HG02840 (cell line): ENCODE results near the gene SPECC1L.

Experiments used
- ATAC-seq: cut with Tn5 transposase; IDR thresholded peaks from one replicate; pipeline ENCODE4 v1.9.1; 2021; ENCODE audit warnings: mild to moderate bottlenecking, moderate library complexity, moderate number of reproducible peaks; ENCODE audit not compliant: unreplicated experiment, low FRiP score

Gene SPECC1L

GRCh38 chr22:24435323-24435645 lies 164.7 kb downstream of the SPECC1L start:
- ATAC-seq = no peak

GRCh38 chr22:24435861-24436371 lies 165.3 kb downstream of the SPECC1L start:
- ATAC-seq = no peak

GRCh38 chr22:24436553-24436952 lies 165.9 kb downstream of the SPECC1L start:
- ATAC-seq = no peak

GRCh38 chr22:24437091-24437490 lies 166.5 kb downstream of the SPECC1L start:
- ATAC-seq = no peak

- ATAC-seq = no peak
Measured at GRCh38 chr22:24437741-24438328, 167.2 kb downstream of the SPECC1L start.

GRCh38 chr22:24440270-24440717 lies 169.7 kb downstream of the SPECC1L start:
- no peak for ATAC-seq

GRCh38 chr22:24440718-24441405 lies 170.2 kb downstream of the SPECC1L start:
- ATAC-seq = no peak

GRCh38 chr22:24441406-24442351 lies 171.0 kb downstream of the SPECC1L start:
- no peak for ATAC-seq

- no peak for ATAC-seq
Measured at GRCh38 chr22:24442352-24442744, 171.7 kb downstream of the SPECC1L start.

- ATAC-seq = no peak
Measured at GRCh38 chr22:24443668-24444067, 173.0 kb downstream of the SPECC1L start.

- no peak for ATAC-seq
Measured at GRCh38 chr22:24444251-24444650, 173.6 kb downstream of the SPECC1L start.

- no peak for ATAC-seq
Measured at GRCh38 chr22:24444729-24445466, 174.3 kb downstream of the SPECC1L start.

GRCh38 chr22:24445481-24446259 lies 175.0 kb downstream of the SPECC1L start:
- no peak for ATAC-seq

GRCh38 chr22:24446260-24446611 lies 175.6 kb downstream of the SPECC1L start:
- no peak for ATAC-seq

GRCh38 chr22:24450610-24451009 lies 180.0 kb downstream of the SPECC1L start:
- no peak for ATAC-seq

- no peak for ATAC-seq
Measured at GRCh38 chr22:24451162-24451561, 180.5 kb downstream of the SPECC1L start.

GRCh38 chr22:24453853-24454252 lies 183.2 kb downstream of the SPECC1L start:
- no peak for ATAC-seq

GRCh38 chr22:24455039-24455438 lies 184.4 kb downstream of the SPECC1L start:
- no peak for ATAC-seq

GRCh38 chr22:24455751-24456426 lies 185.3 kb downstream of the SPECC1L start:
- ATAC-seq = no peak
